Right lobe of liver (tissue), 6 donors: ENCODE measurements around the gene CAPN13. TPM values are rescaled to one million over a fixed set of nuclear protein-coding genes. Genes with fewer than 3 reads are reported as not detected.

ENCODE experiments used
- ATAC-seq, 4 donors: fragments of 200-7000 bp; cut with Tn5 transposase; one replicate each; pipeline ENCODE4 v1.9.1; 2020; ENCODE audit warnings: mild to moderate bottlenecking in 4 of 4, moderate library complexity in 4 of 4
- DNase-seq, 3 donors: peaks; one replicate each; pipeline ENCODE4 v3.0.0-alpha.2; 2020
- H3K27ac ChIP-seq, 3 donors: fragments of 200-600 bp; one replicate each; pipeline ENCODE4 v1.8.0; 2022
- H3K27me3 ChIP-seq, 2 donors: fragments of 200-600 bp; one replicate each; pipeline ENCODE4 v1.8.0; 2022
- H3K36me3 ChIP-seq, 4 donors: fragments of 200-600 bp; sonication (generic) in 1 of 4; one replicate each; pipeline versions ENCODE4 v1.5.1 to v1.8.0; 2017 to 2022; ENCODE audit warnings: control low read depth in 1 of 4
- H3K4me1 ChIP-seq, 4 donors: fragments of 200-600 bp; sonication (generic) in 1 of 4; one replicate each; pipeline versions ENCODE4 v1.5.1 to v1.8.0; 2017 to 2022; ENCODE audit warnings: control low read depth in 1 of 4
- H3K4me3 ChIP-seq, 3 donors: fragments of 200-600 bp; one replicate each; pipeline ENCODE4 v1.8.0; 2022
- H3K9me3 ChIP-seq, 4 donors: fragments of 200-600 bp; sonication (generic) in 1 of 4; one replicate each; pipeline versions ENCODE4 v1.5.1 to v1.8.0; 2017 to 2022; ENCODE audit warnings: control low read depth in 1 of 4
- POLR2A ChIP-seq: fragments of 450-650 bp; IDR thresholded peaks from one replicate; pipeline ENCODE4 v1.6.1; 2017; ENCODE audit warnings: antibody characterized with exemption, mild to moderate bottlenecking
- WGBS: methylation state at CpG from one replicate; pipeline ENCODE4 v1.1.6; 2018; ENCODE audit warnings: low coverage, low lambda C conversion rate; ENCODE audit not compliant: insufficient coverage; ENCODE audit errors: missing lambda C conversion rate; 5-methylcytosine and 5-hydroxymethylcytosine counted together
- intact Hi-C, 2 donors: fragments of 100-400 bp; cut with DNase I; formaldehyde crosslinking; loops; one replicate each; pipeline versions ENCODE4 v1.11.2 to v1.14.1; 2022
- total RNA-seq, 6 experiments: library from RNA; depleted of rRNA in 2 of 6; stranded (reverse); fragments of >200 nt in 2 of 6; fragmentation: NEBNext Ultra II Directional in 3 of 6; extraction: Animal tissue kit (Norgen Biotek cat#: 25700) in 3 of 6; gene quantifications; one replicate each; pipeline versions ENCODE4 v1.1.0 to v1.2.4, GENCODE V29; 2016 to 2023
- TF ChIP-seq, protein P1 (sequence below), 4 donors: fragments of 200-600 bp in 3 of 4; fragments of 450-650 bp in 1 of 4; IDR thresholded peaks; one replicate each; pipeline versions ENCODE4 v1.5.1 to v1.8.0; 2016 to 2022; ENCODE audit warnings: antibody characterized with exemption in 4 of 4, mild to moderate bottlenecking in 2 of 4
- donor health status: DM: no; HTN: yes; CAD: no.
- donor health status: DM: no; HTN: no; CAD: no.
- donor health status: DM: no; HTN: no; CAD: no.
- donor health status: DM: no; HTN: yes; CAD: no.
- donor health status: DM: no; HTN: yes; CAD: no.

The CAPN13 gene
- total RNA-seq, 6 experiments from 2014 or later, result 0.09 to 3.8 (median 1.00) TPM; not detected in 2

DNA sequence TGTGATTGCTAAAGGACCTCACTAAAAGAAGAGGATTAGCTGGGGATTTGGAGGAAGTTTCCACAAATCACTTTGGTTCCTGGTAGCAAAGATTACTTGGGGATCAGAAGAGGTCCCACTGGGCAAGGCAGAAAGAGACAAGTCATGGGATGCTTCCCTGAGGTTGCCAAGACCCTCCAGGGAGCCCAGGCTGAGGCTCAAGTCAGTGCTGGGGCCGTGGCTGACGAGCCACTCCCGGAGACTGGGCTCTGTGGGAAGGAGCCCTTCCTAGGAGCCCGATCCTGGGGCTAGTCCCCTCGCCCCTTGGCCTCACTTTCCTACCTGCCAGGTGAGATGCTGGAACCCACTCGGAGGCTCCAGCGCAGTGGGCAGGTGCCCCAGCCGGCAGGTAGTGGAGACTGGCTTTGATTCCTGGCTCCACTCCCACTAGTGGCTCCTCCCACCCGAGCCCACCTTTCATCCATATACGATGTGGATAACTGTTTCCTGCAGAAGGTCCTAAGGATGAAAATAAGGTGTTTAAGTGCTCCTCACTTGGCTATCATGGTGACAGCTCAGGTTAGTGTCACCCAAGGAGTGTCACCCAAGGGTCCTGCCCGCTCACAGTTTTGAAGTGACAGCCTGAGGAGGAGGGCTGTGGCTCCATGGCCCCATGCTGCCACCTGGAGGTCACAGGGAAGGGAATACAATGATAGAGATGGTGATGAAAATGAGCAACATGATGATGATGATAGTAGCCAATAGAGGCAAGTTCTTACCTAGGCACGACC is 100.5 kb downstream of the CAPN13 start:
- Histone ChIP-seq H3K4me3 (no peak overlapping the region), H3K9me3 (peaks cover 0 to 2% (median 0%) of the 10 kb centered on the region in 4 donors), H3K36me3 (no peaks in the 10 kb centered on the region), H3K27me3 (no peaks in the 10 kb centered on the region), H3K4me1 (no peaks in the 10 kb centered on the region), H3K27ac (no peak overlapping the region)
- no peak for TF ChIP-seq POLR2A
- TF ChIP-seq, protein P1, sequence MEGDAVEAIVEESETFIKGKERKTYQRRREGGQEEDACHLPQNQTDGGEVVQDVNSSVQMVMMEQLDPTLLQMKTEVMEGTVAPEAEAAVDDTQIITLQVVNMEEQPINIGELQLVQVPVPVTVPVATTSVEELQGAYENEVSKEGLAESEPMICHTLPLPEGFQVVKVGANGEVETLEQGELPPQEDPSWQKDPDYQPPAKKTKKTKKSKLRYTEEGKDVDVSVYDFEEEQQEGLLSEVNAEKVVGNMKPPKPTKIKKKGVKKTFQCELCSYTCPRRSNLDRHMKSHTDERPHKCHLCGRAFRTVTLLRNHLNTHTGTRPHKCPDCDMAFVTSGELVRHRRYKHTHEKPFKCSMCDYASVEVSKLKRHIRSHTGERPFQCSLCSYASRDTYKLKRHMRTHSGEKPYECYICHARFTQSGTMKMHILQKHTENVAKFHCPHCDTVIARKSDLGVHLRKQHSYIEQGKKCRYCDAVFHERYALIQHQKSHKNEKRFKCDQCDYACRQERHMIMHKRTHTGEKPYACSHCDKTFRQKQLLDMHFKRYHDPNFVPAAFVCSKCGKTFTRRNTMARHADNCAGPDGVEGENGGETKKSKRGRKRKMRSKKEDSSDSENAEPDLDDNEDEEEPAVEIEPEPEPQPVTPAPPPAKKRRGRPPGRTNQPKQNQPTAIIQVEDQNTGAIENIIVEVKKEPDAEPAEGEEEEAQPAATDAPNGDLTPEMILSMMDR (IDR thresholded peaks at IDR 0.05), result peak; percentile 78 to 88 (median 83)
- WGBS, result 25% methylated on average over 4 of the region's 12 CpGs
- ATAC-seq, result peak; percentile 64 to 74 (median 70)
- peak; percentile 63 to 72 (median 69) for DNase-seq
- intact Hi-C loops, result loop anchor here (5.0 kb wide), 1 partner anchor 499 kb away; no protein-coding TSS in a partner anchor

DNA sequence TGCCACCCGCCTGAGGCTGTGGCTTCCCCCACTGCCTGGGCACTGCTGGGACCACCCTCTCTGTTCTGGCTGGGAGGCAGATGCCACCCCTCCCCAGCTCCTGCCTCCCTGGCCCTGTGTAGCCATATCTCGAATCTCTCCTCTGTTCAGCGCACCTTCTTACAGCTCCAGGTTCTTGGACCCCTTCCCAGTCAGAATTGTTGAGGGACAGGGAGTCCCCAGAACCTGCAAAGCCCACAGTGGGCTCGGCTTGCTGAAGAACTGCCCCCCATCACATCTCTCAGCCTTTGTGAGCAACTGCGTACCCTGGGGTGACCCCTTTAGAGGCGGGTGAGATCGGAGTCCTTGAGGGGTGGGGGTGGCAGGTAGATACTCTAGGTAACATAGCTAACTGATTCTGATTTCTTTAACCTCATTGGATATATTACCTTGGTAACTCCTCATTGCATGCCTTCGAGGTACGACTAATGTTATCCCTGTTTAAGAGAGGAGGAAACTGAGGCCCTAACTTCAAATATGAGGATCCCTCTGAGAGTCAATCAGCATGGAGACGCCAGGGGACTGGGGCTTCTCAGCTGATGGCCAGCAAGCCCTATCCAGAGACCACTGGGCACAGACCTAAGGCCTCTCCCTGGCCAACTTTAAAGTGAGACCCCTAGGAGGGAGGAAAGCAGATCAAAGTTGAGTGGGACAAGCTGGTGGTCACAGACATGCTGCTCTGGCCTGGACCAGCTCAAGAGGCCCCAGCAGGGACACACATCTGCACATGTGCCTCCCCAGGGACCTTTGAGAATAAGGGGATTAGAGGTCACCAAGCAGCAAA is 101.3 kb downstream of the CAPN13 start:
- Histone ChIP-seq H3K4me3 (no peak overlapping the region), H3K27me3 (no peaks in the 10 kb centered on the region), H3K9me3 (peaks cover 0 to 2% (median 0%) of the 10 kb centered on the region in 4 donors), H3K36me3 (no peaks in the 10 kb centered on the region), H3K4me1 (no peaks in the 10 kb centered on the region), H3K27ac (no peak overlapping the region)
- 81% methylated on average over 5 of the region's 10 CpGs for WGBS
- DNase-seq (peak in 1 of 3 donors; percentile 31), ATAC-seq (no peak)
- no peak for TF ChIP-seq POLR2A
- TF ChIP-seq, protein P1 (IDR thresholded peaks at IDR 0.05), result no peak
- intact Hi-C loops, result loop anchor here (5.0 kb wide), 1 partner anchor 499 kb away; no protein-coding TSS in a partner anchor

DNA sequence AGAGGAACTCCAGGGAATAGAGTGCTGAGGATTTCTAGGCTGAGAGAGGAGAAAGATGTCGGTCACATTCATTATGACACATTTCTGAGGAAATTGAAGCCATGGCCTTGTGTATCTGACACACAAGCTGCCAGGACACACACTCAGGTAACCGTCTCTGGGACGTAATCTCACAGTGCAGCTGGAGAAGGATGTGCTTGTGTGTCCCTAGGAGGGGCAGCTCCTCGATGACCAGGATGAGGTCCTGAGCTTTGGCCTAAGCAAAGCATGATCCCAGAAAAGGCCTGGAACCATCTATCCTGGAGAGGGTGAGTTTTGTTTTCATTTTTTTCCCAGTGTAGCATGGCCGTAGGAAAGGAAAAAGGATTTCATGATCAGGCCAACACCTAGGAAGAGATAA is 102.2 kb downstream of the CAPN13 start:
- H3K4me1 ChIP-seq, result no peaks in the 10 kb centered on the region
- H3K9me3 ChIP-seq, result peaks cover 0 to 2% (median 0%) of the 10 kb centered on the region in 4 donors
- H3K27me3 ChIP-seq, result no peaks in the 10 kb centered on the region
- H3K4me3 ChIP-seq, result no peak overlapping the region
- 54% methylated on average over 3 of the region's 5 CpGs for WGBS
- ATAC-seq (no peak), DNase-seq (no peak)
- no peaks in the 10 kb centered on the region for H3K36me3 ChIP-seq
- no peak for TF ChIP-seq POLR2A
- TF ChIP-seq, protein P1 (IDR thresholded peaks at IDR 0.05), result no peak
- intact Hi-C loops, result loop anchor here (5.0 kb wide), 1 partner anchor 498 kb away; no protein-coding TSS in a partner anchor
- no peak overlapping the region for H3K27ac ChIP-seq

- 73% methylated on average over 3 of the region's 3 CpGs for WGBS
- Histone ChIP-seq H3K27ac (no peak overlapping the region), H3K4me1 (no peaks in the 10 kb centered on the region), H3K27me3 (no peaks in the 10 kb centered on the region), H3K4me3 (no peak overlapping the region), H3K36me3 (no peaks in the 10 kb centered on the region), H3K9me3 (peaks cover 0 to 2% (median 0%) of the 10 kb centered on the region in 4 donors)
- DNase-seq, result no peak
- TF ChIP-seq POLR2A, result no peak
- TF ChIP-seq, protein P1 (IDR thresholded peaks at IDR 0.05), result no peak
- ATAC-seq, result no peak
- intact Hi-C loops, result loop anchor here (5.0 kb wide), 1 partner anchor 497 kb away; no protein-coding TSS in a partner anchor
Measured at GRCh38 chr2:30704309-30705020, 102.8 kb downstream of the CAPN13 start.
